ENCODE measurements around the gene RADIL.

- TF ChIP-seq CTCF (conservative IDR thresholded peaks at IDR 0.05; ENCODE audit: low read depth, low read length): no peak
- no peak for TF ChIP-seq EZH2 (IDR thresholded peaks at IDR 0.05; ENCODE audit: low read length, unreplicated experiment)
- TF ChIP-seq EZH2phosphoT487 (IDR thresholded peaks at IDR 0.05; ENCODE audit: borderline replicate concordance, low read length): no peak
Measured at GRCh38 chr7:4820967-4821471, 62.5 kb downstream of the RADIL start.

Data from PC-3 (cell line).